Activated CD4-positive, CD25-positive, alpha-beta regulatory T cell treated with anti-CD3 and anti-CD28 coated beads, Interleukin-2, amount 50 U/mL, for 24 hours (primary cell): ENCODE data around the gene PSORS1C2.

Experiments used
- ATAC-seq, 2 donors: fragments of 150-1000 bp; cut with Tn5 transposase; one replicate each; pipeline ENCODE4 v1.10.0; 2021; ENCODE audit warnings: mild to moderate bottlenecking in 1 of 2, moderate library complexity in 1 of 2

PSORS1C2 gene

GRCh38 chr6:31135710-31136109 lies 3.2 kb downstream of the PSORS1C2 start:
- ATAC-seq: no peak

DNA sequence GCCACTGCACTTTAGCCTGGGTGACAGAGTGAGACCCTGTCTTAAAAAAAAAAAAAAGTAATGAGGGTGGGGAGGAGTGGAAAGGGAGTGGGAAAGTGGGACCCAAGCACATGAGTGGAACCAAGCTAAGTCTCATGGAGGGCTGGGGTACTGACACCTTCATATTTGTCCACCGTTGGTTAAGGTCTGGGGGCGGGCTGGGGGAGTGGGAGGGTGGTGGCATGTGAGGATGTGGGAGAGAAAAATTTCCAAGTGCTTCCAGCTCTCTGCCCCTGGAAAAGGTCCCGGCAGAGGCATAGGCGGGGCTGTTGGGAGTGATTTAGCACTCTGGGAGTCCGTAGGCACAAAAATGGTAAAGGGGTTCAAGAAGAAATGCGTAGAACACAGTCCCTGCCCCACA lies 6.1 kb downstream of the PSORS1C2 start:
- no peak for ATAC-seq

GRCh38 chr6:31131595-31131994 lies 7.3 kb downstream of the PSORS1C2 start:
- ATAC-seq: no peak

GRCh38 chr6:31130751-31131150 lies 8.1 kb downstream of the PSORS1C2 start:
- no peak for ATAC-seq

- ATAC-seq: no peak
Observed at GRCh38 chr6:31129130-31129529, 9.7 kb downstream of the PSORS1C2 start.

- ATAC-seq: peak; percentile 63 to 73
Observed at GRCh38 chr6:31128093-31128676, 10.7 kb downstream of the PSORS1C2 start.

DNA sequence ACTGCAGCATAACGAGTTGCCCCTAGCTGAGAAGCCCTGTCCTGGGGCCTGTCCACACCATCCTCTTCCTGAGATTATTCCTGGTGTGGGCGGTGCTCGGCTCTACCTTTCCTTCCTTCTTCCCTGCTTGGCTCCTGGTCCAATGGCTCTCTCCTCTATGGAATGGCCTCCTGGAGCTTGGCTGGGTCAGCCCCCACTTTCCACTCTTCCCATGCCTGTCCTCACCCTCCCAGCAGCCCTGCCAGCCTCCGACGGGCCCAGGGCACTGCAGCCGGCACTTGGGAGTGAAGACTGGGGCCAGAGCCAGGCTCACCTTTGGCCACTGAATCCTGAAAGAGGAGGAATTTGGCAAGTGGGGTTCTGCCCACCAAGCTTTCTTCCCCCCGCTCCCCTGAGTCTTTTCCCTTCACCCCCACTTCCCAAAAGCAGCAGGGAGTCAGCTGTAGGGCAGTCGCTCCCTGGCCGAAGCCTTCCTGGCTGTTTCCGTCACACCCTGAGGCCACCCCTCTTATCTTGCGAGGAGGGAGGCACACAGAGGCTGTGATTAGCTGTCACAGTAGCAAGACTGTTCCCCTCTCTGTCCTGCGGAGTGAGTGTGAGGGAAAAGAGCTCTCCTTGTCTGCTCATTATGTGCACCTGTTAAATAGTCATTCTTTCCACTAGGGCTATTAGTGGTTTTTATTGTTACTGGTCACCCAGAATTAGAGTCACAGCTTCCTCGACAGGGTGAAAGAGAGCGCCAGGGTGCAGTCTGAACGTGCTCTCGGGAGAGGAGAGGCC lies 12.3 kb downstream of the PSORS1C2 start:
- ATAC-seq: no peak

- ATAC-seq: no peak
Observed at GRCh38 chr6:31125586-31126363, 13.1 kb downstream of the PSORS1C2 start.

DNA sequence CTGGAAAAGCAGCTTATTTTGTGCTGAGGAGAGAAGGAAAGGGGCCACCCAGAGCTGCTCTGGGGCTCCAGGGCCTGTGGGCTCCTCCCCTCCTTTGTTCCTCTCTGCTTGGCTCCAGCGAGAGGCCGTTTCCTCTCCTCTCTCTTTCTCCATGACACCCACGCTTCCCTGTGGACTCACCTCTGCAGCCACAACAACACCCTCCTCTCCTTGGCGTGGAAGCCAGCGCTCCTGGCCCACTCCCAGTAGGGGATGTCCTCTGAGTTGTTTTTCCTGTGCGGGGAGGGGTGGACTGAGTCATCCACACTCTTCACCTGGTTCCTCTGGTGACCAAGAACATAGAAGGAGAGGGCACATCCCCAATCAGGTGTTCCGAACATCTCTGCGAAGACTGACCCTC lies 13.7 kb downstream of the PSORS1C2 start:
- no peak for ATAC-seq

DNA sequence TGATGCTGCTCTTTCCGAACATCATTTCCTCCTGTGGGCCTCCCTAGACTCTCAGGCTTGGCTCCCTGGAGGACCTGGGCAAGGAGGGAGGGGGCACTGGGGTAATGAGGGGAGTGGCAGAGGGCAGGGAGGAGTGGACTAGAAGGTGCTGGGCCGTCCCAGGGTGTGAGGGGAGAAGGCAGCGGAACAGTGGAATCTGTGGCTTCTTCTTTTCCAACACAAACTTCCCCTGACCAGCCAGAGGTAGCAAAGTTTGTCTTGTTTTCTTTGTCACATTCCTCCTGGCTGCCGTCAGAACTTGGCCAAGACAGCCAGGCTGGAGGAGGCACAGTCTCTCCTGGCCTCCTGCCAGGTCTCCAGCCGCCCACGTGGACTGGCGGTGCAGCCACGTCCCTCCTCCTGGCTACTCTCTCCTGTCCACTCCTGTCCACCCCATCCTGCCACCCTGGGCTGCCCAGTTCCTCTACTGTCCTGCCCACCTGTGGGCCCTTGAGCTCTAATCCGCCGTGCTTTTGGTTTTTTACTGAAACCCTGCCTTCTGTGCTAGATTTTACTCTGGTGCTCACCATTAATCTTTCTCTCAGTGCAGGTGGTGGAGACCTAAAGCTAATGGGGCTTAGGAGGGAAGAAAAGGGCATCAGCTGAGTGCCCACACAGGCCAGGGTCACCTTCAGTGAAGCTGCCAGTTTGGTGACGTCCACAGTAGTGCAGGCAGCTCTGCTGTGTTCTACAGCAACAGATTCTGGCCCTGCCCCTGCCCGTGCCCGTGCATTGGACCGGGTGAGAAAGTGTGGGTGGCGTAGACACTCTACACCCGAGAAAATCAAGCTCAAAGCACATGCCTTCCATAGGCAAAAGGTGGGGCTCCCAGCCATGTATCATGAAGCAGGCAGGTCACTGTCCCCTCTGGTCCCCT lies 15.8 kb downstream of the PSORS1C2 start:
- ATAC-seq: no peak

DNA sequence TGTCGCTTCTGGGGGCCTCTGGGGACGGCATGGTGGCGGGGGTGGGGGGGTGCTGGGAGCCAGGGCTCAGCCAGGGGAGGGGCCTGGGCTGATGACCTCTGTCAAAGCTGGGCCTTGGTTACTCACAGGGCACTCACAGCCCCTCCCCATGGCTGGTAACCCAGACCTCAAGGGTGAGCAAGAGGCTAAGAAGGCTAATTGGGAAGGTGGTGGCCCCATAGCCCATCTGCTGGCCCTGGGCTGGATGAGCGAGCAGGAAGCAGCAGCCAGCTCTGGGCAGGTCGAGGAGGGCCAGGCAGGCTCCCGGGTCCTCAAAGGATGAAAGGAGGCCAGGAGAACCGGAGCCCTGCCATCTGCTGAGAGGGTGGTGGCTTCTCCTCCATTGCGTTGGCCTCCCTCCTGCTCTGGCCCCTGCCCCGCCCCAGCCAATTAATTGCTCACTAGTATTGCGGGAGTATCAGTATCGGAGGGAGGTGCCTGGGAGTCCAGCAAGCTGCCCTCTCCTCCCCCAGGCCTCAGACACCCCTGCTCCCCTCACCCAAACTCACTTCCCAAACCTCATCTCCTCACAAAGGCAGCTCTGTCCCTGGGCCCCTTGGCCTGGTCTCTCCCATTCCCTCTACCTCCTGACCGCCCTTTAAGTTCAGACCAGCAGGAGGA lies 17.6 kb downstream of the PSORS1C2 start:
- no peak for ATAC-seq

GRCh38 chr6:31120151-31120915 lies 18.5 kb downstream of the PSORS1C2 start, which contains the start of gene CDSN:
Gene CDSN, minus strand, starts transcription at chr6:31120446. Its CDS starts 27 bp downstream, at chr6:31120419.
- ATAC-seq: no peak

DNA sequence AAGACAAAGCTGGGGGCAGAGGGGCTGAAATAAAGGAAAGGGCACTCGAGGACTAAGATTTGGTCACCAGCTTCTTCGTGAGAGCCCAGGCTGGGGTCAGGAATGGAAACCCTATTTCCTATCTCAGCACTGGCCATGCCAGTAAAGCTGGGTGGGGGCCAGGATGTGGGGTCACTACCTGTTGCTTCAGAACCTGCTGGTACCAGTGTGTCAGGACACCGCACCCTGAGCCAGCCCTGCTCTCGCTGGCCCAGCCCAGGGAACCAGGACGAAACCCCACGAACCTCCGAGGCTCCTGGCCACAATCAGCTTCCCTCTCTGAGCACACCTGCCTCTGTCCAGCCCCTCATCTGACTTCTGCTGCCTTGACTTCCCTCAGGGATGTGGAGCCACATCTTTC lies 20.7 kb downstream of the PSORS1C2 start:
- no peak for ATAC-seq

GRCh38 chr6:31116661-31117385 lies 22.0 kb downstream of the PSORS1C2 start:
- ATAC-seq: no peak

GRCh38 chr6:31115941-31116560 lies 22.8 kb downstream of the PSORS1C2 start:
- no peak for ATAC-seq

GRCh38 chr6:31114970-31115849 lies 23.7 kb downstream of the PSORS1C2 start:
- ATAC-seq: no peak

DNA sequence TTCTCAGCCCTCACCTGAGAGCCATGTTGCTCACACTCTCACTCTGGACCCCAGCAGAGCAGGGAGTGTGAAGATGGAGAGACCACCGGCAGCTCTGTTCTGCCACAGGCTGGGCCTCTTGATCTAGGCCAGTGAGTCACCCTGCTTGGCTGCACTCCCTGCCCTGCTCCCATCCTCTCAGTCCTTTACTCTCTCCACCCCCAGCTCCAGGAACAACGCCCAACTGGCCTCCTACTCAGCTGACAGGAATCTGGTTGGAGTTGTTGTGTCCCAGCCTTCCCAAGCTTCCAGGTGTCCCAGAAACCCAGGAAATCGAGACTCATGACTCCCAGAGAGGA lies 24.4 kb downstream of the PSORS1C2 start, which contains the start of gene PSORS1C1:
Gene PSORS1C1 (plus strand): TSS at position 260 of the 338 bp plus-strand sequence. CDS start 14,833 bp downstream, outside the sequence.
- ATAC-seq: no peak

DNA sequence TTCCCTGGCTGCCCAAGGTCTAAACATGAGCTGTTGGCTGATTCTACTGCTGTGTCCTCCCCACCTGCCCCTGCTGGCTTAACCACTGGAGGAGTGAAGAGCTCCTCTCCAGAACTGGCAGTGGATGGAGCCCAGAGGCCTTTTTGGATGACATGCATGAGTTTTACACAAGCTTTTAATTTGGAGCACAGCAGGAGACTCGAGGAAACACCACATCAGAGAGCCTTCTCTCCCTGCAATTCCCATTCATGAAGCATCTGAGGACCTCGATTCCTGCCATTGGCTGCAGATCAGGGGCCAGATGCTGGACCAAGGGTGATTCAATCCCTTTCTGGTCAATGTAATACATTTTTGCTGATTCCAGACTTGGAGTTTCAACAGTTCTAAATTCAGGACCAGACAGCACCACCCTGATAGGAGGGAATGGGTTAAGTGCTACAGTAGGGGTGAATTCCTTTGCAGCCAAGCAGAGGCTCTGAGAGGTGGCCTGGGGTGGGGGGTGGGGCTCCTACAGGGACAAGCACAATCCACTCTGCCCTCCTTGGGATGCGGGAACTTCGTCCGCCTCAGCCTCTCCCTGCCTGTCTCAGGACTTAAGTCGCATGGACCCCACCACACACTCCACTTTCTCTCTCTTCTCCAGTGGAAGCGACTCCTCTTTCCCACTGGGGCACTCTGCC lies 24.9 kb downstream of the PSORS1C2 start:
- ATAC-seq: no peak
